ENCODE measurements around the gene MYL6. TPM values are rescaled to one million over a fixed set of nuclear protein-coding genes. Genes with fewer than 3 reads are reported as not detected.

Gene MYL6
- total and polyA plus RNA-seq, 9 of the 15 experiments (the other 6 are each of a cell fraction or from before 2014, with no cell fraction given): 557 to 1,664 (median 958) TPM

- 0 out of 2 replicates have a peak, but pooled peaks have one; percentile 57 for TF ChIP-seq SREBF1 (IDR thresholded peaks at IDR 0.05; ENCODE audit: borderline replicate concordance, low read depth, low read length)
- peak; percentile 86 for TF ChIP-seq FUS (optimal IDR thresholded peaks at IDR 0.05; ENCODE audit: low read depth, low read length)
- TF ChIP-seq ZNF507 (tag; conservative IDR thresholded peaks at IDR 0.05): no peak
- TF ChIP-seq NCOA4 (IDR thresholded peaks at IDR 0.05; ENCODE audit: partially characterized antibody): no peak
- TF ChIP-seq, protein P1, sequence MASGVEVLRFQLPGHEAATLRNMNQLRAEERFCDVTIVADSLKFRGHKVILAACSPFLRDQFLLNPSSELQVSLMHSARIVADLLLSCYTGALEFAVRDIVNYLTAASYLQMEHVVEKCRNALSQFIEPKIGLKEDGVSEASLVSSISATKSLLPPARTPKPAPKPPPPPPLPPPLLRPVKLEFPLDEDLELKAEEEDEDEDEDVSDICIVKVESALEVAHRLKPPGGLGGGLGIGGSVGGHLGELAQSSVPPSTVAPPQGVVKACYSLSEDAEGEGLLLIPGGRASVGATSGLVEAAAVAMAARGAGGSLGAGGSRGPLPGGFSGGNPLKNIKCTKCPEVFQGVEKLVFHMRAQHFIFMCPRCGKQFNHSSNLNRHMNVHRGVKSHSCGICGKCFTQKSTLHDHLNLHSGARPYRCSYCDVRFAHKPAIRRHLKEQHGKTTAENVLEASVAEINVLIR (CRISPR knock-in tag; IDR thresholded peaks at IDR 0.05): peak; percentile 73
- TF ChIP-seq ZBTB49 (CRISPR knock-in tag; IDR thresholded peaks at IDR 0.05; ENCODE audit: borderline replicate concordance): no peak
- peak; percentile 76 for TF ChIP-seq NCOR1 (IDR thresholded peaks at IDR 0.05)
- TF ChIP-seq BRD9 (IDR thresholded peaks at IDR 0.05; ENCODE audit: low read depth, partially characterized antibody): peak; percentile 55
- peak; percentile 100 for TF ChIP-seq POLR2AphosphoS2 (IDR thresholded peaks at IDR 0.05; ENCODE audit: low read length)
- TF ChIP-seq HDAC6 (IDR thresholded peaks at IDR 0.05; ENCODE audit: low read depth, low read length): 0 out of 2 replicates have a peak, but pooled peaks have one; percentile 84
- TF ChIP-seq FOXP1 (CRISPR knock-in tag; IDR thresholded peaks at IDR 0.05): peak; percentile 23
- no peak for TF ChIP-seq ZNF282 (CRISPR knock-in tag; IDR thresholded peaks at IDR 0.05)
- TF ChIP-seq ZNF644 (tag; IDR thresholded peaks at IDR 0.05; ENCODE audit: low read depth): no peak
- TF ChIP-seq FOXK1 (CRISPR knock-in tag; IDR thresholded peaks at IDR 0.05; ENCODE audit: borderline replicate concordance): peak; percentile 6; the same call in 1 of the 2 replicates
- TF ChIP-seq, protein P2, sequence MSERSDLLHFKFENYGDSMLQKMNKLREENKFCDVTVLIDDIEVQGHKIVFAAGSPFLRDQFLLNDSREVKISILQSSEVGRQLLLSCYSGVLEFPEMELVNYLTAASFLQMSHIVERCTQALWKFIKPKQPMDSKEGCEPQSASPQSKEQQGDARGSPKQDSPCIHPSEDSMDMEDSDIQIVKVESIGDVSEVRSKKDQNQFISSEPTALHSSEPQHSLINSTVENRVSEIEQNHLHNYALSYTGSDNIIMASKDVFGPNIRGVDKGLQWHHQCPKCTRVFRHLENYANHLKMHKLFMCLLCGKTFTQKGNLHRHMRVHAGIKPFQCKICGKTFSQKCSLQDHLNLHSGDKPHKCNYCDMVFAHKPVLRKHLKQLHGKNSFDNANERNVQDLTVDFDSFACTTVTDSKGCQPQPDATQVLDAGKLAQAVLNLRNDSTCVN (CRISPR knock-in tag; IDR thresholded peaks at IDR 0.05): peak; percentile 98; the same call in 1 of the 2 replicates
- peak; percentile 89 for TF ChIP-seq GMEB1 (CRISPR knock-in tag; IDR thresholded peaks at IDR 0.05)
- peak; percentile 88; the same call in 1 of the 2 replicates for TF ChIP-seq PTBP1 (IDR thresholded peaks at IDR 0.05; ENCODE audit: low read depth, low read length)
- TF ChIP-seq ZNF324 (CRISPR knock-in tag; IDR thresholded peaks at IDR 0.05): peak; percentile 42; the same call in 1 of the 2 replicates
Observed at GRCh38 chr12:56117778-56118687, 40.1 kb upstream of the MYL6 start, which contains the start of gene ZC3H10 (continued).

All from K562 (cell line).